DMS53 treated with DMSO at 0.1 percent for 48 hours (cell line): Measurements from ENCODE around the gene CDK4.
"Not testable (repeated sequence)": the region's sequence is repeated elsewhere in the genome, so short reads cannot be mapped to it uniquely, and the experiment has no call there.

Experiments used
- DNase-seq: peaks from one replicate; lab custom pipeline; 2025; ENCODE audit not compliant: unreplicated experiment; lab: John Stamatoyannopoulos, UW

The CDK4 gene

DNA sequence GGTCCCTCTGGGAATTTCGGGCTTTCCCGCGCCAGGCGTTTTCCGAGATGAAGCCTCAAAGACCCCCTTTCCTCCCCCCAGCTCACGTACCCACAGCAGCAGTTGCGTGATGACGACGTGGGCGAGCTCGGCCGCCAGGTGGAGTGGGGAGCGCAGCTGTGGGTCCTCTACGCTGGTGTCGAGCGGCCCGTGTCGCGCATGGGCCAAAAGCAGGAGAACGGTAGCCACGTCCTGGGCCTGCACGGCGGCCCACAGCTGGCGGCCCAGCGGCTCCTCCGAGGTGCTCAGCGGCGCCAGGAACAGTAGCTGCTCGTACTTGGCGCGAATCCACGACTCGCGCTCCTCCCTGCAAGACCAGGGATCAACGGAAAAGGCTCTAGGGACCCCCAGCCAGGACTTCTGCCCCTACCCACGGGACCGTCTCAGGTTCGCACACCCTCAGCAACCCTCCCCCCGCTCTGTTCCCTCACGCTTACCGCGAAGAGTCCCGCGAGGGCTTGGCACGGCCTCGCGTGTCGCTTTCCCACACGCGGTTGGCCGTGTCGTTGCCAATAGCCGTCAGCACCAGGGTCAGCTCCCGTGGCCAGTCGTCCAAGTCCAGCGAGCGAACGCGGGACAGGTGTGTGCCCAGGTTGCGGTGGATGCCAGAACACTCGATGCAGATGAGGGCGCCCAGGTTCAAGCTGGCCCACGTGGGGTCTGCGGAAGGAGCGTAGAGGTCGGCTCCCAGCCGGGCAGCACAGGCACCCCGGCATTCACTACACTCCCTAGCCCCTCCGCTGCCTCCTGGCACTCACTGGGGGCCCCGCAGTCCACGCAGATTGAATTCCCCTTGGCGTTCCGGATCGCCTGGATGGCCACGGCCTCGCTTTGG is 25.0 kb downstream of the CDK4 start:
- peak; percentile 67 for DNase-seq

DNA sequence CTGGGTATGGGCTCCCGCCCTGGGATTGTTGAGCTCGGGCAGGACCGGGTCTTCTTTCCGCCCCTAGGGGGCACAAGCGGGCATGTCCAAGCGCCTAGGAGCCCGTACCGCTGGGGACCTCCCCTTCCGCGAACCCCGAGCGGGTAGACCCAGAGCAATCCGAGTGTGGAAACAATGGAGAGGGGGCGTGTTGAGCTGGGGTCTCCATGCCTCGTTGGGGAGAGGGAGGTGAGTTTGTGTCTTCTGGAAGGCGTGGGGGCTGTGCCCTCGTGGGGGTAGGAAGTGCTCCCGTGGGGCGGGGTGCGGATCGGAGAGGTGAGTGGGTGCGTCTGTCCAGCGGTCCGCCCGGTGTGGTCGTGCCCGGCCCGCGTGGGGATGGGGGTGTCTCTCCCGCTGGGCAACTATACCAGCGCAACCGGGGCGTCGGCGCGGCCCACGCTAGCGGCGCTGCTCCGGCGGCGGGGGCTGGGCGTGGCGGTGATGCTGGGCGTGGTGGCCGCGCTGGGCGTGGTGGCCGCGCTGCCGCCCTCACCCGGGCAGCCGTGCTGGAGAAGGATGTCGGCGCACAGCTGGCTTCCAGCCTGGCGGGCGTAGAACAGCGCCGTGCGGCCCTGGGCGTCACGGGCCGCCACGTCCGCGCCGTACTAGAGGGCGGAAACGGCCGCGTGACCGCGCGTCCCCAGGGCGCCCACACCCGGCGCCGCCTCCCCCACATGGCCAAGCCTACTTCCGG is 25.8 kb downstream of the CDK4 start:
- DNase-seq, result peak; percentile 92

DNA sequence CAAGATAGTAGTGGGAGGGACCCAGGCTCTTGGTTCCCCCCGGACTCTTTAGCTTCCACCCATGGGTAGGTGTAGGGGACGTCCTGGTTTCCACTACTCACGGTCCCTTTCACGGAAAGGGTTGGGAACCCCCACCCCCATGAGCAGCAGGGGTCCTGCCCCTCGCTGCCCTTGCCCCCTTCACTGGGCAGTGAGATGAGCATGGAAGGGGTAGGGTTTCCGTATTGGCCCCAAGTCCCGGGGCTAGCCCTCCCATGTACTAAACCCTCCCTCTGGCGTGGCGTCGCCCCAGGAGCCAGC is 26.3 kb downstream of the CDK4 start:
- DNase-seq, result no peak

DNA sequence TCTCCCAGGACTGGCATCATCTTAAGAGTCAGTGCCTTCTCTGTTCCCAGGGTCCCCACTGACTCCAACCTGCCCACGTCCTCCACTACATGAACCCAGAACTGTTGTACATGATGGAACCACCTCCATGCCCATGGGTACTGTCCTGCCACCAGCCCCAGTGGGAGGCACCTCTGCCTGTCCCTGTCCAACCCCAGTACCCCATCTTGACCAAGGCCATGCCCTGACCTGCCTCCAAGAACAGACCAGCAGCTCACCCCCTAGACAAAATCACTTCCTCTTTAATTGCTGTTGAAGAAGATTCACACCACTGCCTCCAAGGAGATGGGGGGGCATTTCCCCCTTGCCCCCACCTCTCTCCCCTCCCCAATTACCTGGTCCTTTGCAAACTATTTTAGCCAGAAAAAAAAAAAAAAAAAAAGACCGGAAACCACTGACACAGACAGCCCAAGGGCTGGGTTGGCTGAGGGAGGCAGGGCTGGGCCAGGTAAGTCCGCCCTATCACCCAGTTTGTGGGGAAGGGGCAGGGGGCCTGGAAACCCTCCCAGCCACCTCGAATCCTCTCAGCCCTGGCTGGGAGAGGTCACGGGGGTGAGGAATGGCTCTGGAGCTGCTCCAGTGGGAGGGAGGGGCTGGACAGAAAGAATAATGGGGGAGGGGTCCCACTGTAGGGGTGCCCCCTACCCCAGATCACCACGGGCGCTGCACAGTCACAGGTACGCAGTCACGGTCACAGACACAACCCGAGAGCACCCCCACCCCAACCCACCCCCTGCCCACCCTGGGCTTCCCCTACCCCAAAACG is 27.0 kb downstream of the CDK4 start:
- DNase-seq, result no peak

DNA sequence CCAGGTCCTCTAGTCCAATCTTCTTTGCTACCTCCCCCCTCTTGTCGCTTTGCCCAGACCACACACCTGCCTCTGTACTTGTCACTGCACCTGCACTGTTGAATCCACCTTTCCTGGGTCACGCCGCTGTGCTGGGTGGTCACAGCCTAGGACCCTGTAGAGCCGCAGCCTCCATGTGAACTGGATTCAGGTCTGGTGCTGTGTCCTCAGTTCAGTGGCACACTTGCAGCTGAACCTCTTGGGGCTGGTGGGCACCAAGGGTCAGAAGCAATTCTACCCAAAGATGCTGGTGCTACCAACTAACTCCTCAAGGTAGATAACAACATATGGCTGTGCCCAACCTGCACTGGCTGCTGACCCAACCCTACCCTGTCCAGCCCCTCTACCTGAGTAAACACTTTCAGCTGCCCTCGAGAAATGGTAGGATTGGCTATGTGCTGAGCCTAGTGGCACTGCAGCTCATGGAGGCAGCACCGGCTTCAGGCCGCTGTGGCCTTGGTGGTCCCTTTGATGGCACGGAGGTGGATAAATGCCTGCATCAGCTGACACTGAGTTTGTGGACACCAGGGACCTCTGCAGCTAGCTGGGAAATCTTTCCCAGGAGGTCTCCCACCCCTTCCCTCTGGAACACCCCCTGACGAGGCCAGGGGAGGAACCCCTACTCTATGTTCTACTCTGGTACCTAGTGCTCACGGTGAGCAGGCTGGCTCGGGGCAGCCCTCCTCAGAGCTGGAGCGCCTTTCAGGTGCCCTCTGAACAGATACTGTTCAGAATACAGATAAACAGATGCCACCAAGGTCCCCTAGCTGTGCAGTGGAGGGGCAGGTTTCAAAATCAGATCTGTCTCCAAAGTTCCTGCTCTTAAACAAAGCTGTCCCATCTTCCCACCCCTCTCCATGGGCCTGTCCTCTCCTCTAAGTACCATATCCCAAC is 27.8 kb downstream of the CDK4 start:
- no peak for DNase-seq

DNA sequence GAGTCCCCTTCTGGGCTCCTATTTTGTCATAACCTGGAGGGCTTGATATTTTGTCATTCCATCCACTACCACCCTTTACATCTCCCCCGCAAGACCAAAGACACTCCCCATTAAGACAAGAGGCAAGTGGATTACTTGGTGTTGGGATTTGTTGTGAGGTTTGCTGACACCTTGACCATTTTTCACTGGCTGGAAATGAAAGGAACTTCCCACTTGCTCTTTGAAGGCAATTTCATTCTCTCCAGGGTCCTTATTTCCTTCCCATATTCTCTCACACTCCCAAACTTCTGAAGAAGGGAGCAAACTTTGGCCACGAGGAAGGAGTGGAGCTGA is 28.5 kb downstream of the CDK4 start:
- no peak for DNase-seq

DNA sequence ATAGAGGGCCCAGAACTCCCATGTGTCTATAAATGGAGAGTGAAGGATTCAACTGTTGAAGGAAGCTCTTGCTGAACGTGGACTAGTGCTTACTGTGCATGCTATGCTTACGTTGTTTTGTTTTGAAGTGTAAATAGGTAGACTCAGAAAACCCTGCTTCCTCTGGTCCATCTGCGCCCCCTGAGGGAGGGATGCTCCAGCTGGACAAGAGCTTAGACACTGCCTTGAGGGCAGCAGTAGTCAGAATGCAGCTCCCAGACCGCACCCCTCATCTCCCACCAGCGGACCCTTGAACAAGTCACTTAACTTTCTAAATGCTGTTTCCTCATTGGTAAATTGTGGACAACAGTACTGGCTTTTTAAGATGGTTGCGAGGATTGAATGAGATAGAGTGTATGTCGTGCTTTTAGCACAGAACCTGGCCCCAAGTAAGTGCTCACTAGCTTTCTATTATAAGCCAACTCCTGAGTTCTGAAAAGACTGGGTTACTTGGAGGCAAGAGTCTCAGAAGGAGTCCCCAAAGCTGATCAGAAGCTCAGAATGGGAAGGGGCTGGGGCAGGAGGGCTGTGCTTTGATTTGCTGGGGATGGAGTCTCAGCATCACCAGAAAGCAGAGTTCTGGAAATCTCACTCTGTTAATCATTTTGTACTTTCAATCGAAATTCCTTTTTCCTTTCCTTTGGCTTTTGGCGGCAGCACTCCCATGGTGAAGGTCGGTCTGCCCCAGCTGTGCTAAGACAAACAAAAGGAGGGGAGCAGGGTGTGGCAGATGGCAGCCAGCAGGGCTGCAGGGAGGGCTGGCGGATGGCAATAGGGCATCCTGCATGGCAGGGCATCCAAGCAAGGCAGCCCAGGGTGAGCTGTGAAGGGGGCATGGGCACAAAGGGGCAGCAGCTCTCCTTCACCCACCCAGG is 29.1 kb downstream of the CDK4 start:
- no peak for DNase-seq

DNA sequence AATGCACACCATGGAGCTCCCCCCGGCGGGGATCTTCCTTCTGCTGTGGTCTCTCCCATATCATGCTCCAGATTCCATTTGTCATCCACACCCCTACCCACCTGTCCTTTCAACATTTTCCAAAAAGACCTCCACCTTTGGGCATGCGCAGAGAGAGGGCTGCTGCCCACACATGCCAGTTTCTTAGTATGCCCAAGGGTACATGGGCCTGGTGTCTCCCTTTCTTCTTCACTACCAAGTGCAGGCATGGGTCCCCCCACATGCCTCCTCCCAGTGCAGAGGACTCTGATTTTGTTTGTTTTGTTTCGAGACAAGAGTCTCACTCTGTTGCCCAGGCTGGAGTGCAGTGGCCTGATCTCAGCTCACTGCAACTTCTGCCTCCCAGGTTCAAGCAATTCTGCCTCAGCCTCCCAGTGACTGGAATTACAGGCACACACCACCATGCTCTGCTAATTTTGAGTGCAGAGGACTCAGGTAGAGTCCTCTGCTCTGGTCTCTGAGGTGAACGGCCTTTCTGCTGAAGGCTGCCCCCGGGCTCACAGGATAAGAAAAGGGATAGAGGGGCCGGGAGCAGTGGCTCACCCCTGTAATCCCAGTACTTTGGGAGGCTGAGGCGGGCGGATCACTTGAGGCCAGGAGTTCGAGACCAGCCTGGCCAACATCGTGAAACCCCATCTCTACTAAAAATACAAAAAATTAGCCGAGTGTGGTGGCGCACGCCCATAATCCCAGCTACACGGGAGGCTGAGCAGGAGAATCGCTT is 30.1 kb downstream of the CDK4 start:
- DNase-seq, result not testable (repeated sequence)

DNA sequence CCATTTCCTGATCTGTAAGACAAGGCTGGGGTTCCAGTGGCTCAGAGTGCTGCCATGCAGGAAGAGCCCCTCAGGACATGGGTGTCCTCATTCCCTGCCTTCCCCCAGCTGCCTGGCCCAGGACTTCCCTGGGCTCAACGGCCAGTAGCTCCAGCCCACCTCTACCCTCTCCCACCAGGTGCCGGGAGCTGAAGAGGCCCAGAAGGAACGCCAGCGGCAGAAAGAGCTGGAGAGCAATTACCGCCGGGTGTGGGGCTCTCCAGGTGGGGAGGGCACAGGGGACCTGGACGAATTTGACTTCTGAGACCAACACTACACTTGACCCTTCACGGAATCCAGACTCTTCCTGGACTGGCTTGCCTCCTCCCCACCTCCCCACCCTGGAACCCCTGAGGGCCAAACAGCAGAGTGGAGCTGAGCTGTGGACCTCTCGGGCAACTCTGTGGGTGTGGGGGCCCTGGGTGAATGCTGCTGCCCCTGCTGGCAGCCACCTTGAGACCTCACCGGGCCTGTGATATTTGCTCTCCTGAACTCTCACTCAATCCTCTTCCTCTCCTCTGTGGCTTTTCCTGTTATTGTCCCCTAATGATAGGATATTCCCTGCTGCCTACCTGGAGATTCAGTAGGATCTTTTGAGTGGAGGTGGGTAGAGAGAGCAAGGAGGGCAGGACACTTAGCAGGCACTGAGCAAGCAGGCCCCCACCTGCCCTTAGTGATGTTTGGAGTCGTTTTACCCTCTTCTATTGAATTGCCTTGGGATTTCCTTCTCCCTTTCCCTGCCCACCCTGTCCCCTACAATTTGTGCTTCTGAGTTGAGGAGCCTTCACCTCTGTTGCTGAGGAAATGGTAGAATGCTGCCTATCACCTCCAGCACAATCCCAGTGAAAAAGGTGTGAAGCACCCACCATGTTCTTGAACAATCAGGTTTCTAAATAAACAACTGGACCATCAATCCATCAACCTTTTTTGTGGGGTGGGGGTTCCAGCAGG is 31.2 kb downstream of the CDK4 start:
- DNase-seq, result no peak

DNA sequence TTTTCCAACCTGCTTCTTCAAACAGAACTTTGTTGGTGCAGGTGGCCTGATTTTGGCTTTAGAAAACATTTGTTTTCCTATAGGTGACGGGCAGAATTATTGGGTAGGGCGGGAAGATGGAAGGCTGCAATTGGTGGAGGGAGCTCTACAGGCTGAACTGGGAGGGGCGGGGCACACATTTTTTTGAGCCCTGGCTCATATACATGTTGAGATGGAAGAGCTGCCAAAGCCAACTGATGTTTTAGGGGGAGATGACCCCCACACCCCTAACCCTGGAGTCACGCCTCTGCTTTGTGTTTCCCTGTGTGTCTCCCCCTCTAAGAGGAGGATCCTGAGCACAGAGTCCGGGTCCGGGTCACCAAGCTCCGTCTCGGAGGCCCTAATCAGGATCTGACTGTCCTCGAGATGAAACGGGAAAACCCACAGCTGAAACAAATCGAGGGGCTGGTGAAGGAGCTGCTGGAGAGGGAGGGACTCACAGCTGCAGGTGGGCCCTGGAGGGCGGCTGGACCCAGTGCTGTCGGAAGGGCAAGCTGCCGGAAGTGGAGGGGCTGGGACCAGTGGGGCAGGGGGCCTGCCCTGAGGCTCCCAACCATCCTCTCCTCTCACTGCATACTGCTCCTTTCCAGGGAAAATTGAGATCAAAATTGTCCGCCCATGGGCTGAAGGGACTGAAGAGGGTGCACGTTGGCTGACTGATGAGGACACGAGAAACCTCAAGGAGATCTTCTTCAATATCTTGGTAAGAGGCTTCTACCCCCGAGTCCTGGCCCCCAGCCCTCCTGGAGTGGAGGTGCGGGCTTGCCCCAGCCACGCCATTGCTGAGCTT is 32.1 kb downstream of the CDK4 start:
- DNase-seq, result no peak

DNA sequence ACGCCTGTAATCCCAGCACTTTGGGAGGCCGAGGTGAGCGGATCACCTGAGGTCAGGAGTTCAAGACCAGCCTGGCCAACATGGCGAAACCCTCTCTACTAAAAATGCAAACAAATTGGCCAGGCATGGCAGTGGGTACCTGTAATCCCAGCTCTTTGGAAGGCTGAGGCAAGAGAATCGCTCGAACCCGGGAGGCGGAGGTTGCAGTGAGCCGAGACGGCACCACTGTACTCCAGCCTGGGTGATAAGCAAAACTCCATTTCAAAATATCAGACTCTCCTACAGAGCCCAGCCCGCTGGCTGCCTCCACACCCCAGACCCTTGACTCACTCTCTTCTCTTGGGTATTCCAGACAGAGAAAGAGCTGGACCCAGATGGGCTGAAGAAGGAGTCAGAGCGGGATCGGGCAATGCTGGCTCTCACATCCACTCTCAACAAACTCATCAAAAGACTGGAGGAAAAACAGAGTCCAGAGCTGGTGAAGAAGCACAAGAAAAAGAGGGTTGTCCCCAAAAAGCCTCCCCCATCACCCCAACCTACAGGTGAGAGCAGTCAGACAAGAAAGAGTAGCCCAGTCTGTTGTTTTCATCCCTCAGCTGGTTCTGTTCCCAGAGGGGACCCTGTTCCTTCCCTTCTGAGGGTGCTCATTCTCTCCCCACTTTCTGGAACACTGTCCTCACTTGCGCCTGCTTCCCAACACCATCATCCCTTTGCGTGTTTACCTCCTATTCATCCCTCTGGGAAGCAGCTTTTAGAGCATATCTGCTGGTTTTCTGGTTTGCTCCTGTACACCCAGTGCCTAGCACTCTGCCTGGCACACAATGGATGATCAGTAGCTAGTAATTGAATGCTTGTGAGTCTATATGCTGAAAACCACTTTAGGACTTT is 33.2 kb downstream of the CDK4 start:
- DNase-seq, result no peak

DNA sequence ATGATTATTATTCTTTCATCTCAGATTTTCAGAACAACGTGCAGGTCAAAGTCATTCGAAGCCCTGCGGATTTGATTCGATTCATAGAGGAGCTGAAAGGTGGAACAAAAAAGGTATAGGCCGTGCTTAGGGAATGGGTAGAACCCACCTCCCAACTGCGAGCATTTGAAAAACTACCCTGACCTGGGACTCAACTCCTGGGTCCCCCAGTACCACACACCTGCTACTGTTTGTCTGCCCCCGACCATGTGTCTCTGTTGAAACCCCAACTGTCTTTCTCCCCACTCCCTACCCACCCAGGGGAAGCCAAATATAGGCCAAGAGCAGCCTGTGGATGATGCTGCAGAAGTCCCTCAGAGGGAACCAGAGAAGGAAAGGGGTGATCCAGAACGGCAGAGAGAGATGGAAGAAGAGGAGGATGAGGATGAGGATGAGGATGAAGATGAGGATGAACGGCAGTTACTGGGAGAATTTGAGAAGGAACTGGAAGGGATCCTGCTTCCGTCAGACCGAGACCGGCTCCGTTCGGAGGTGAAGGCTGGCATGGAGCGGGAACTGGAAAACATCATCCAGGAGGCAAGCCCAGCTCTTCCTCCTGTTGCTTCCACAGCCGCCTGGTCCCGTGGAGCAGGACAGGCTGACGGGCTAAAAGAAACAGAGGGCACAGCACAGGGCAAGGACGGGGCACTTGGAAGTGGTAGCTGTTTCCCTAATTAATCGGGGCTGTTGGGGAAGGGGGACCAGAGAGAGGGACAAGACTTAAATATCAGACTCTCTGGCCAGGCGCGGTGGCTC is 34.1 kb downstream of the CDK4 start:
- no peak for DNase-seq

DNA sequence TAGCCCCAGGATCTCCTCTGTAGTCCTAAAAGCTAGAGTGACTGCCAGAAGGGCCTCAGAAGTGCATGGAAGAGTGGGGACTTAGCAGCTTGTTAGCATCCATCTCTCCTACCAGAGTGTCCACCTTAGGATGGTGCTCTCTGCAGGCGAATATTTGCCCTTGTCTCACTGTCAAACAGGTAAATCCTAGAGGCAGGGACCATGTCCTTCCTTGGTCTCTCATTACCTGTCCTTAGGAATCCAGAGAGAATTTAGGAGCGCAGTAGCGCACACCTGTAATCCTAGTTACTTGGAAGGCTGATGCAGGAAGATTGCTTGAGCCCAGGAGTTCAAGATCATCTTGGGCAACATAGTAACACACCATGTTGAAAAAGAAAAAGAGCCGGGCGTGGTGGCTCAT is 35.0 kb downstream of the CDK4 start:
- no peak for DNase-seq

DNA sequence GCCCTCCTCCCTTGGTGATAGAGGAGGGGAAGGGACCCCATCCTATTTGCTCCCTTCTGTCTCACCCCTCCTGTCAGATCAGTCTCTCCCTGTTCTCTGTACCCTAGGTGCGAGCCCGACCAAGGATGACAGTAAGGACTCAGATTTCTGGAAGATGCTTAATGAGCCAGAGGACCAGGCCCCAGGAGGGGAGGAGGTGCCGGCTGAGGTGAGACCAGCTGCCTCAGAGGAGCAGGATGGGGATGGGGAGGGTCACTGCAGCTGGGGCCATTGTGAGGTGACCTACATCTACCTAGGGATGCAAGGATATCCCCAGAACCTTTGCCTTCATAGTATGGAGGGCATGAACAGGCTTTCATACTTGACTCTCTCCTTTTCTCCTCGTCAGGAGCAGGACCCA is 35.8 kb downstream of the CDK4 start:
- no peak for DNase-seq

DNA sequence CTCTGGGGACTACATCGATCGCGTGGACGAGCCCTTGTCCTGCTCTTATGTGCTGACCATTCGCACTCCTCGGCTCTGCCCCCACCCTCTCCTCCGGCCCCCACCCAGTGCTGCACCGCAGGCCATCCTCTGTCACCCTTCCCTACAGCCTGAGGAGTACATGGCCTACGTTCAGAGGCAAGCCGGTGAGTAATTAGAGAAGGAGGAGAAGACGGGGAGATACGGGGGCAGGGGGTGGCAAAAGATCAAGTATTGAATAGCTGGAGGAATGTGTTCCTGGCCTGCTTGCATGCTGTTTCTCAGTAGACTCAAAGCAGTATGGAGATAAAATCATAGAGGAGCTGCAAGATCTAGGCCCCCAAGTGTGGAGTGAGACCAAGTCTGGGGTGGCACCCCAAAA is 36.3 kb downstream of the CDK4 start:
- DNase-seq, result no peak
